Stimulated activated CD4-positive, alpha-beta T cell treated with anti-CD3 and anti-CD28 coated beads, Interleukin-2, amount 100 ng/mL, for 24 hours (primary cell): Measurements from ENCODE around the gene POLR2C.
"Not testable (repeated sequence)": the region's sequence is repeated elsewhere in the genome, so short reads cannot be mapped to it uniquely, and the experiment has no call there.

Experiments used
- DNase-seq, 2 donors: peaks; one replicate each; pipeline ENCODE4 v3.0.0-alpha.2; 2020

Gene POLR2C

GRCh38 chr16:57462209-57462977 lies at the start of gene POLR2C:
POLR2C (plus strand) TSS chr16:57462679; CDS start chr16:57462725, 46 bp downstream.
- DNase-seq, result peak; percentile 95

DNA sequence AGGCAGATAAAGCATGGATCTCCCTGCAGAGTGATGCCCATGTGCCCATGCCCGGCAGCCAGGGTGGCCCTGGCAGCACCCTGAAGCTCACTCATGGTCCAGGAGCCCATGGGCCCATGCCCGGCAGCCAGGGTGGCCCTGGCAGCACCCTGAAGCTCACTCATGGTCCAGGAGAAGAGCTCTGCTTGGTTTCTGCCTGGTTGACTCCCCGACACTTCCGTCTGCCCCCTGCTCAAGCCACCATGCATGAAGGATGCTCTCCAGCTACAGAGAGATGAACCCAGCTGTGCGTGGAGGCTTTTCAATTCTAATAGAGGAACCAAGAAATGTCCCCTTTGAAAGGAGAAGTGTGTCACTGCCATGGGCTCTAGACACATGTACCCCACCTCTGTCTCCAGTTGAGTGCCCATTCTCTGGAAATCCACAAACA lies 49.2 kb upstream of the POLR2C start:
- DNase-seq, result no peak

GRCh38 chr16:57413733-57414132 lies 48.7 kb upstream of the POLR2C start:
- DNase-seq, result no peak

DNA sequence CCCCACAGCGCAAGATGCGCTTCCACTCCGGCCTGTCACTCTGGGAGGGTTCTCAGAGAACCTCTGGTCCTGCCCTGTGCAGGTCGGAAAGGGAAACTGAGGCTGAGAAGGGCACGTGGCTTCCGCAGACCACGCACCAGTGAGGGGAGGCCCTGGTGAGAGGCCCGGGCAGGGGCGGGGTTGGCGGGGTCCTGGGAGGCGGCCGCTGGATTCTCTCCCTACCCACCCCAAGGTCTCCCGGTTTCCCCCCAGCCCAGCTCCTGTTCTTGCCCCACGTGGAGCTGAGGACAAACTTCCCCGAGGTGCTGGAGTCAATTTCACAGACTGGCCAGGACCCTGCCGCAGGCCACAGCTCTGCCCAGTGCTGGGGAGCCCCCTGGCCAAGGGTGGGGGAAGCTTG lies 46.4 kb upstream of the POLR2C start:
- no peak for DNase-seq

GRCh38 chr16:57419506-57419905 lies 43.0 kb upstream of the POLR2C start:
- no peak for DNase-seq

- DNase-seq, result no peak
Observed at GRCh38 chr16:57422026-57422944, 40.2 kb upstream of the POLR2C start.

DNA sequence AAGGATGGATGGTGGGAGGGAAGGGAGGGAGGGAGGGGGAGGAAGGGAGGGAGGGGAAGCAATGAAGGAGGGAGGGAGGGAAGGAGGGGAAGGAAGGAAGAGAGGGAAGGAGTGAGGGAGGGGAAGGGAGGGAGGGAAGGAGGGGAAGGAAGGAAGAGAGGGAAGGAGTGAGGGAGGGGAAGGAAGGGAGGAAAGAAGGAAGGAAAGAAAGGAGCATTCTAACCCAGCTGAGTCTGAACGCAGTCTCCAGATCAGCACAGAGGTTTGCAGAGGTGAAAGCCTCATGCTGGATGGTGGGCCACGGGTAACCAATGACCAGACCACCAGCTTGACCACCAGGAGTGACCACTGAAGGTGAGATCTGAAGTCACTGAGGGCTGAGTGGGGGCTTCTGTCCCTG lies 39.3 kb upstream of the POLR2C start:
- no peak for DNase-seq

- DNase-seq, result no peak
Observed at GRCh38 chr16:57424583-57424982, 37.9 kb upstream of the POLR2C start.

DNA sequence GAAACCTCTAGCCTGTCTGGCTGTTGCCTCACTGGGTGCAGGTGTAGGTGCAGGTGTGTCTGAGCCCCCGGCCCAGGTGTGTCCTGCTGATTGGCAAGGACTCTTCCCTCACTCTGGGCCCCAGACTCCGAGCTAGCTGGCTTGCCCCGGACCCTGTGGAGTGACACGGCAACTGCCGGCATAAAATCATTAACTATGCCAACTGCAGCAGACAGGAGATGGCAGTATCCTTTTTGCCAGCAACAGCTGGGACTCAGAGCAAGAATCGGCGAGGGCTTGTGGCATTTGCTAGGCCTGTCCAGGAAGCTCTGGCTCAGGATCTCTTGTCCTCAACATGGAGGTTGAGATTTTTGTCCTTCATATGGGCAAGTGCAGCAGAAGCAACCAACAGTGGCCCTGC lies 36.1 kb upstream of the POLR2C start:
- no peak for DNase-seq

DNA sequence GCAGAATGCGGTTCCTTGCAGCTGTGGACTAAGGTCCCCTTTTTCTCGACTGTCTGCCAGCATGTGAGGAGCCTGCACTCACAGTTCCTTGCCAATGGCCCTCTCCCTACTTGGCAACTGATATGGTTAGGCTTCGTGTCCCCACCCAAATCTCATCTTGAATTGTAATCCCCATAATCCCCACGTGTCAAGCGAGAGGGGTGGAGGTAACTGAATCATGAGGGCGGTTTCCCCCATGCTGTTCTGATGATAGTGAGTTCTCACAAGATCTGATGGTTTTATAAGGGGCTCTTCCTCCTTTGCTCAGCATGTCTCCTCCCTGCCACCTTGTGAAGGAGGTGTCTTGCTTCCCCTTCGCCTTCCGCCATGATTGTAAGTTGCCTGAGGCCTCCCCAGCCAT lies 35.2 kb upstream of the POLR2C start:
- DNase-seq, result no peak

DNA sequence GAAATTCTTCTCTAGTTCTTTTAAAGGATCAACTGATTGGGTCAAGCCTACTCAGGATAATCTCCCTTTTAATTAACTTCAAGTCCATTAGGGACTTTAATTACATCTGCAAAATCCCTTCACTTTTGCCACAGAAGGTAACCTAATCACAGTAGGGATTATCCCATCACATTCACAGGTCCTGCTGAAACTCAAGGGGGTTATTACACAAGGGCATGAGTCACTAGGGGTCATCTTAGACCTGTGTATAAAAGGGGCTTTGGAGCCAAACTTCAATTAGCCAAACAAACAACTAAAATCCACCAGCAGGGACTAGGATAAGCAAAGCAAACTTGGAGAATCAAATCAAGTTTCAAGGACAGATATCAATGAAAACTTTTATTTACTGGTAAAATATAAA lies 34.7 kb upstream of the POLR2C start:
- DNase-seq, result no peak

DNA sequence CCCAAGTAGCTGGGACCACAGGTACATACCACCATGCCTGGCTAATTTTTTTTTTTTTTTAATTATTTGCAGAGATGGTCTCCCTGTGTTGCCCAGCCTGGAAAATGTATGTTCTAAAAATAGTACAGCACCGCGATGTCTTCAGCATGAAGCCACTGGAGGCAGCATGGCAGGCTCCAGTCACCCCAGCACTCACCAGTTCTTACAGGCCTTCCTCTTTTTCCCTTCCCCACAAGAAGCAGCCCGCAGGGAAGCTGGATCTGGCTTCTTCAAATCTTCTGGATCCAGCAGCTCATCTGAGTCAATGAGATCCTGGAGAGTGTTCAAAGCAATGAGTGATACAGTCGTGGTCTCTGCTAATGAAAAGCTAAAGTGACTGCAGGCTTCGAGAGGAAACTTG lies 31.5 kb upstream of the POLR2C start:
- no peak for DNase-seq

- DNase-seq, result no peak
Observed at GRCh38 chr16:57432505-57432904, 30.0 kb upstream of the POLR2C start.

DNA sequence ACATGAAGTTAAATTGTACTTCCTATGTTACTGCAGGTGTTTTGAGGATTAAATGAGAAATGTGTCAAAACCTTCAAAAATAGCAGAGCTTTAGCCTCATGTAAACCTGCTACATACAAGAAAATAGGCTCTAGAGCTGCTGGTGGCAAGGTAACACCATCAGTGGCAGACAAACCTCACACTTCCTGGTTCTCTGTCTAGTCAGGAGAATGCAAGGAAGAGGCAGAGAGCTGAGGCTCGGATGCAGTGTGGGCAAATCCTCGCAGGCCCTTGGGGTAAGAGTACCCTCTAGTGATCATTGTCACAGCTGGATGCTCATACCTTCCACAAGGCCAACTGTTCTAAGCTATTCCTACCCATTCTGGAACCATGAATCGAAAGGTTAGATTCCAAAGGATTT lies 29.5 kb upstream of the POLR2C start:
- DNase-seq, result no peak

- no peak for DNase-seq
Observed at GRCh38 chr16:57434003-57434402, 28.5 kb upstream of the POLR2C start.

GRCh38 chr16:57435838-57436237 lies 26.6 kb upstream of the POLR2C start:
- no peak for DNase-seq

GRCh38 chr16:57439947-57440346 lies 22.5 kb upstream of the POLR2C start:
- DNase-seq, result not testable (repeated sequence)

GRCh38 chr16:57440551-57440950 lies 21.9 kb upstream of the POLR2C start:
- not testable (repeated sequence) for DNase-seq

DNA sequence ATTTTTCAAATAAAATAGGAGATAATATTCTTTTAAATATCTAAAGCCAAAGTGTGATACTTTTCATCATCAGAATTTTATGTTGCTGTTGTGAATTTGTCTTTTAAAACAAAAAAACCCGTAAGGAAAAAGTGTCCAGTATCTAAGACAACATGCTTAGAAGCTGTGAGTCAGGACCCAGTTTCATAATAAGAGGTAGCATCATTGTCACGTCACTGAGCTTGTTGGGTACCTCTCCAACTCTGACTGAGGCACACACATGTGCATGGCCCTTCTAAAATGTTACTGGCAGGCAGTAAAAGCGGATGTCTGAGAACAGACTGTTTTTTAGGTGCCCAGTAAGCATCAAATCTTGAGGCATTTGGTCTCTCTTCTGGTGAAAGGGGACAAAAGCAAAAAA lies 17.8 kb upstream of the POLR2C start:
- no peak for DNase-seq

DNA sequence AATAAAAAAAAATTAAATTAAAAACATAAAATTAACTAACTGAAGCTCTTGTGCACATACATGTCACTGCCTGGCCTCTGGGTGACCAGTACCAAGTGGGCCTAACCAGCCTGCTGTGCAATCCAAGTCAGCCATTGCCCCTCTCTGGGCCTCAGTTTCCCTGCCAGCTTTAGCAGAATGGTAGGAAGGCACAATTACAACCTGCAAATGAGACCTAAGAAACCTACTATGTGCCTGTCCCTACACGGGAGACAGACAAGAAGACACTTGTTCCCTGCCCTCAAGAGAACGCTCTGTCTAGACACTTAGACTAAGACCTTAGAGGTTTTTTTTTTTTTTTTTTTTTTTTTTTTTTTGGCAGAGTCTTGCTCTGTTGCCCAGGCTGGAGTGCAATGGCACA lies 17.0 kb upstream of the POLR2C start:
- no peak for DNase-seq

DNA sequence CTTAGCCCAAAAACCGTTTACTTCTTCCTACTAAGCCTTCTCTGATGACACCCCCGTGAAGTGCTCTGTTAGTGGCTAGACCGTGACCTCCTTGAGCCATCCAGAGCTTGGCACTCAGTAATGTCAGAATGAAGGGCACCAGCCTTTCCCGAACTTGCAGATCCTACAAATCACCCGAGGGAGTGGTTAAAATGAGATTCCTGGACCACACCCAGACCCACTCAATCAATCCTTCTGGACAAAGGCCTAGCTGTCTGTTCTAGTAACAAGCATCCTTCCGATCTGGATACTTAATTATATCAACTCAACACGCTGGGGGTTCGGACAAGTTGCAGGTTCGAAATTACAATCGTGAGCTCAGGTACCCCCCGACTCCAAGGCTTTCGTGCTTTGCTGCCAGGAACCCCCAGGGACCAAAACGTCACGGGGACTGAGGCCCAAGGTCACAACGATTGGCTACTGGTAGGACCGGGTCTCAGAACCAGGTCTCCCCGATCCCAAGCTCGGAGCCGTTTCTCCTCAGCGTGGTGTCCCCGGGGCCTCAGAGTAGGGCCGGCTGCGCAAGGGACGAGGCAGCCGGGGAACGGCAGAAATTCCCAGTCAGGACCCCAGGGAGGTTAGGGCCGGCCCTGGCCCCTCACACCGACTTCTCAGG lies 15.8 kb upstream of the POLR2C start:
- DNase-seq, result peak; percentile 28 to 35

- DNase-seq, result peak; percentile 90 to 94
Observed at GRCh38 chr16:57447186-57447962, 15.1 kb upstream of the POLR2C start, which contains the start of the genes CIAPIN1 and COQ9. CIAPIN1 (minus strand) TSS chr16:57447385; CDS start chr16:57440928, 6,457 bp downstream. COQ9 (plus strand) TSS chr16:57447479; CDS start chr16:57447506, 27 bp downstream.
